ENCODE data around the gene ATP11C.

DNA sequence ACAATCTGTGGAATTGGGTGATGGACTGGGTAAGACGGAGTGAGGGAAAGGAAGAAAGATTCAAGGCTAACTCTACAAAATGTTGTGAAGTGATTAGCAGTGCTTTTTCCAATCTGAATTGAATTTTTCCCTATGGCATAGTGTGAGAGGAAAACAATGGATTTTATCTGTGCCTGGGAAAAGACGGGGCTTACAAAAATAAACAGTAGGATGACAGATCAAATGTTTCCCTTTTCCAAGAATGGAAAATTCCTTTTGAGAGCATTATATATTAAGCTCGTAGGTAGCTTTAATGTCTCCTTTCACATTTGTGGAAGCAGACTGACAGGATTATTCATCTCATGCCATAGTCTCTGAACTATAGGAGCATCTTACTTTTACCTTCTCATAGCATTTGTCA is 27.8 kb downstream of the ATP11C start:
- no peak for TF ChIP-seq POLR2AphosphoS5 (IDR thresholded peaks at IDR 0.05; ENCODE audit: borderline replicate concordance, low read depth, low read length)
- no peak for TF ChIP-seq EZH2 (IDR thresholded peaks at IDR 0.05)

Data from SK-N-MC (cell line).